Lower leg skin (tissue), 3 donors: Measurements from ENCODE around the gene GRIA2.

Experiments used
- CTCF ChIP-seq, 3 donors: fragments of 450-650 bp; IDR thresholded peaks; one replicate each; pipeline ENCODE4 v1.5.1; 2016; ENCODE audit warnings: antibody characterized with exemption in 3 of 3, mild to moderate bottlenecking in 3 of 3, moderate library complexity in 2 of 3
- POLR2A ChIP-seq, 2 donors: fragments of 450-650 bp; IDR thresholded peaks; one replicate each; pipeline ENCODE4 v1.6.1; 2016 to 2017; ENCODE audit warnings: antibody characterized with exemption in 2 of 2, mild to moderate bottlenecking in 1 of 2, moderate library complexity in 1 of 2

GRCh38 chr4:157372154-157372553, 151.6 kb downstream of the GRIA2 start:
- no peak for TF ChIP-seq CTCF (IDR thresholded peaks at IDR 0.05)
- no peak for TF ChIP-seq POLR2A (IDR thresholded peaks at IDR 0.05)
